HepG2 (cell line): ENCODE results near the gene HMX1. TPM values are rescaled to one million over a fixed set of nuclear protein-coding genes. Genes with fewer than 3 reads are reported as not detected.

ENCODE experiments used
- ATAC-seq: fragments of 200-7000 bp; cut with Tn5 transposase; 3 replicates; pipeline ENCODE4 v1.9.1; 2020; ENCODE audit warnings: mild to moderate bottlenecking, moderate library complexity
- BruUV-seq: library from RNA; stranded (reverse); fragments of 400-500 nt; replicated peaks from 2 replicates; lab custom pipeline; 2021; lab: Mats Ljungman, UMichigan
- CTCF ChIA-PET: fragments of 300-600 bp; formaldehyde crosslinking; extraction: SDS; loops from one replicate; lab custom pipeline; 2021; ENCODE audit warnings: low total read pairs, inconsistent platforms, low intra/inter-chr PET ratio; lab: Yijun Ruan, JAX
- POLR2A ChIA-PET: fragments of 350-600 bp; sonication (Branson Sonifier 250); formaldehyde crosslinking; loops from one replicate; lab custom pipeline; 2020; ENCODE audit warnings: antibody characterized with exemption, inconsistent platforms; lab: Yijun Ruan, JAX
- DNase-seq: peaks from one replicate; pipeline ENCODE4 v3.0.0-alpha.2; 2015; ENCODE audit warnings: low spot score
- FAIRE-seq: peaks from 3 replicates; lab custom pipeline; 2011; peaks lifted over from hg19 to GRCh38; lab: Jason Lieb, UNC
- H2AFZ ChIP-seq: one replicate; pipeline ENCODE4 v1.6.1; 2011; ENCODE audit warnings: low read length, inconsistent platforms
- H3K27ac ChIP-seq: fragments of 300-600 bp; 3 replicates; pipeline ENCODE4 v1.8.0; 2011; ENCODE audit warnings: mixed run types, mild to moderate bottlenecking, mixed read lengths, low read length, inconsistent platforms; ENCODE audit not compliant: insufficient read depth; ENCODE audit errors: extremely low read length
- H3K27me3 ChIP-seq, 2 experiments: fragments of 200-600 bp in 1 of 2; 2 replicates in 1 of 2; 3 replicates in 1 of 2; pipeline versions ENCODE4 v1.6.0 to v1.8.0; 2011; ENCODE audit warnings: low read length in 2 of 2, mild to moderate bottlenecking in 2 of 2, moderate library complexity in 2 of 2, inconsistent platforms in 1 of 2; ENCODE audit not compliant: insufficient read depth in 2 of 2, control insufficient read depth in 1 of 2
- H3K36me3 ChIP-seq, 2 experiments: fragments of 200-600 bp in 1 of 2; replicated peaks in 1 of 2; 2 replicates in 1 of 2; 3 replicates in 1 of 2; pipeline versions ENCODE4 v1.5.1 to v1.8.0; 2011; ENCODE audit warnings: low read length in 2 of 2, inconsistent platforms in 1 of 2; ENCODE audit not compliant: insufficient read depth in 2 of 2, control insufficient read depth in 1 of 2
- H3K4me1 ChIP-seq: 2 replicates; pipeline ENCODE4 v1.5.1; 2012; ENCODE audit warnings: low read length, inconsistent platforms; ENCODE audit not compliant: insufficient read depth
- H3K4me2 ChIP-seq: 2 replicates; pipeline ENCODE4 v1.6.0; 2011; ENCODE audit warnings: low read depth, low read length, inconsistent platforms
- H3K4me3 ChIP-seq, 3 experiments: fragments of 200-600 bp in 1 of 3; sonication (generic), shearing (Covaris generic) in 1 of 3; replicated peaks in 1 of 3; 2 replicates each; pipeline ENCODE4 v1.5.1; 2011 to 2016; ENCODE audit warnings: low read length in 3 of 3, inconsistent platforms in 2 of 3, low read depth in 2 of 3, mild to moderate bottlenecking in 2 of 3, control low read depth in 1 of 3, mixed read lengths in 1 of 3; ENCODE audit not compliant: insufficient read depth in 1 of 3
- H3K79me2 ChIP-seq: one replicate; pipeline ENCODE4 v1.6.1; 2011; ENCODE audit warnings: low read length, inconsistent platforms; ENCODE audit not compliant: insufficient read depth
- H3K9ac ChIP-seq: 2 replicates; pipeline ENCODE4 v1.6.0; 2011; ENCODE audit warnings: mild to moderate bottlenecking, low read depth, low read length, inconsistent platforms; ENCODE audit not compliant: insufficient read depth
- H3K9me3 ChIP-seq: 2 replicates; pipeline ENCODE4 v1.5.1; 2012; ENCODE audit warnings: mild to moderate bottlenecking, low read length
- H4K20me1 ChIP-seq: 2 replicates; pipeline ENCODE4 v1.6.0; 2011; ENCODE audit warnings: inconsistent platforms, mild to moderate bottlenecking, low read length, moderate library complexity; ENCODE audit not compliant: insufficient read depth
- ZNF335 ChIP-seq: sonication (generic); formaldehyde crosslinking; IDR thresholded peaks from 2 replicates; pipeline ENCODE4 v1.4.0; 2020; ENCODE audit warnings: missing genetic modification reagents
- ZNF678 ChIP-seq: sonication (generic); formaldehyde crosslinking; IDR thresholded peaks from 2 replicates; pipeline ENCODE4 v1.4.0; 2020; ENCODE audit warnings: mild to moderate bottlenecking, missing genetic modification reagents
- ZNF768 ChIP-seq: sonication (generic); formaldehyde crosslinking; IDR thresholded peaks from 2 replicates; pipeline ENCODE4 v1.4.0; 2020; ENCODE audit warnings: missing genetic modification reagents
- WGBS: methylation state at CpG from one replicate; pipeline ENCODE4 v1.1.6; 2017; ENCODE audit warnings: low lambda C conversion rate; 5-methylcytosine and 5-hydroxymethylcytosine counted together
- in situ Hi-C: cut with HindIII; loops from 2 replicates; pipeline ENCODE4 v1.10.0; 2017; ENCODE audit warnings: low pct_unique_long_range_greater_than_20kb; ENCODE audit not compliant: extremely low pct_ligation_motif_present
- intact Hi-C: fragments of 100-400 bp; cut with micrococcal nuclease; formaldehyde crosslinking; loops from one replicate; pipeline ENCODE4 v1.10.0; 2022; ENCODE audit not compliant: unreplicated experiment
- polyA plus RNA-seq, 8 experiments: library from polyadenylated mRNA; depleted of rRNA in 3 of 8; stranded (reverse) in 7 of 8; unstranded in 1 of 8; fragments of >200 nt; fragmentation: Illumina TruSeq in 4 of 8; extraction: Trizol in 4 of 8; gene quantifications; 2 replicates each; pipeline versions ENCODE4 v1.2.1 to v1.2.3, GENCODE V29; 2011 to 2016; ENCODE audit warnings: low read depth in 4 of 8, missing spikeins in 1 of 8, mixed read lengths in 1 of 8; ENCODE audit not compliant: insufficient read depth in 1 of 8
- total RNA-seq, 5 experiments: library from RNA; depleted of rRNA; stranded (reverse); fragments of >200 nt; fragmentation: Illumina TruSeq; extraction: Trizol; gene quantifications; 2 replicates each; pipeline ENCODE4 v1.2.3, GENCODE V29; 2016; ENCODE audit warnings: low read depth in 1 of 5

The HMX1 gene
- total and polyA plus RNA-seq, 2 of the 13 experiments (the other 11 are each of a cell fraction or from before 2014, with no cell fraction given), result not detected

DNA sequence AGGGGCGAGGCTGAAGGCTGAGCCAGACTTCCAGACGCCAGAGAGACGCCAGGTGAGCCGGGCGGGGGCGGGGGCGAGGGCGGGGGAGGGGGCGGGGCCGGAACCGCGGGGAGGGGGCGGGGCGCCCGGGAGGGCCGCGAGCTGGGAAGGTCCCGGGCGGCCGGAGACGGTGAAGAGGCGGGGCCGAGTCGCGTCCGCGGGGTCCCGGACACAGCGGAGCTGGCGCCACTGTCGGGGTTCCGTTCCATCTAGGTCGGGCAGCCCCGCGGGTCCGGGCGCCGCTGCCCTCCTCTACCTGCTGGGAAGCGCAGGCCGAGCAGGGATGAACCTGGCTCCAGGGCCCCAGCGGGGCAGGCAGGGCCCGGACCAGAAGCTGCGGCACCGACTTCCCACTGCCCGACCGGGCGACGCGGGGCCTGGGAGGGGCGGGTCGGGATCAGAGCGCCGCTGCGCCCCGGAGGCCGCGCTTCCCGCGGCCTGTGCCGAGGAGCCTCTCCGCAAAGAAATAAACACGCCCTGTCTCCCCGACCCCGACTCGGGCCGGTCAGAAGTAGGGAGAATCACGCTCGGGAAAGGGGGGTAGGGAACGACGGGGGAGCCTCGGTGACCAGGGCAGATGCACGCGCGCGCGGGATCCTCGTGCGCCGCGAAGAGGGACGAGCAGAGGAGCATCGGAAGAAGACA, 10.6 kb downstream of the HMX1 start:
- POLR2A ChIA-PET, result no interaction called here
- Histone ChIP-seq H4K20me1 (no peaks in the 10 kb centered on the region), H3K9me3 (no peaks in the 10 kb centered on the region), H3K4me1 (no peaks in the 10 kb centered on the region), H3K36me3 (no peaks in the 10 kb centered on the region), H3K27ac (no peak overlapping the region), H3K4me2 (no peak overlapping the region), H3K9ac (no peak overlapping the region), H3K4me3 (no peak overlapping the region), H3K79me2 (no peaks in the 10 kb centered on the region), H3K27me3 (peaks cover 7 to 85% of the 10 kb centered on the region in 2 experiments; a peak in 4 of 5 replicates), H2AFZ (no peak overlapping the region)
- in situ Hi-C loops, result no loop called here
- BruUV-seq, result no TSS peak
- 61% methylated on average over 22 of the region's 82 CpGs for WGBS
- no peak for ATAC-seq
- intact Hi-C loops, result no loop called here
- FAIRE-seq, result no peak
- no peak for DNase-seq
- CTCF ChIA-PET, result no interaction called here
- no peak for TF ChIP-seq ZNF678 (CRISPR knock-in tag)

DNA sequence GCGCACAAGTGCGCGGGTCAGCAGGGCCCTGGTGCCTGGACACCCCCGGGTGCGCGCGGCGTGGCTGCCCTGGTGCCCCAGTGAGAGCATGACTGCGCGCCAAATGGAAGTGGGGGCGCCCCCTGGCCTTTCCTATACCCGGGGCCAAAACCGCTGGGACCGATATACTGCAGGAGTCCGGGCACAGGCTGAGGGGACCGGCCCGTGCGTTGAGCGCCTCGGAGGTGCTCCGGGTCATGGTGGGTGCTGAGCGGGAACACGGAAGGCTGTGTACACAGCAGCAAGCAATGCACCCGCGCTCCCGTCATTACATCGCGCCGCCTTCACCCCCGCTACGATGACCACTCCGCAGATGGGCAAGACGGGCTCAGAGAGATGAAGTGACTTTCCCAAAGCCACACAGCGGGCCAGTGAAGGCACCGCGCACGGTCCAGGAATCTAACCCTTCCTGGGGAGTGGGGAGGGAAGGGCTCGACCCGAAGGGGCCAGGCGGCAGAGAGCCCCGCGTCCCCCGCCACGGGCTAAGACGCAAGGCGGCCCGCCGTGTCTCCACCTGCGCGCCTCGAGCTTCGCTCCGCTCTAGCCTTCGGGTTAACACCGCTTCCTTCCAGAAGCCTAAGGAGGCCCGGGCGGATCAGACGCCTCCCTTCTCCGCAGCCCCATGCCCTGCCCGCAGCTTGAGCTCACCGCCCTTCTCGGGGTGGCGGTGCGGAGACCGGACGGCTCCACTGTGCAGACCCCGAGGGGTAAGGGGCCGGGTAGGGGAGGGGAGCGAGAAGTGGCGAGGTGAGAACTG, 11.3 kb downstream of the HMX1 start:
- ATAC-seq (no peak), FAIRE-seq (no peak)
- no peak overlapping the region for H3K27ac ChIP-seq
- no peaks in the 10 kb centered on the region for H3K79me2 ChIP-seq
- H3K27me3 ChIP-seq, result peaks cover 10 to 89% of the 10 kb centered on the region in 2 experiments; a peak in 4 of 5 replicates
- 68% methylated on average over 18 of the region's 70 CpGs for WGBS
- H4K20me1 ChIP-seq, result no peaks in the 10 kb centered on the region
- BruUV-seq, result no TSS peak
- no peak overlapping the region for H3K9ac ChIP-seq
- no peaks in the 10 kb centered on the region for H3K4me1 ChIP-seq
- in situ Hi-C loops, result no loop called here
- CTCF ChIA-PET, result no interaction called here
- H3K4me2 ChIP-seq, result no peak overlapping the region
- H3K9me3 ChIP-seq, result no peaks in the 10 kb centered on the region
- no peak for TF ChIP-seq ZNF335 (CRISPR knock-in tag)
- peak; percentile 88 for TF ChIP-seq ZNF768 (CRISPR knock-in tag)
- TF ChIP-seq, all 625 proteins: peak for 1
- no peak overlapping the region for H2AFZ ChIP-seq
- POLR2A ChIA-PET, result no interaction called here
- no peaks in the 10 kb centered on the region for H3K36me3 ChIP-seq
- no peak for DNase-seq
- intact Hi-C loops, result no loop called here
- no peak overlapping the region for H3K4me3 ChIP-seq
